Stromal cell of bone marrow (primary cell): Measurements from ENCODE around the gene KRTAP4-7.
"Not testable (repeated sequence)": the region's sequence is repeated elsewhere in the genome, so short reads cannot be mapped to it uniquely, and the experiment has no call there.

ENCODE experiments used
- DNase-seq: peaks from one replicate; pipeline ENCODE4 v3.0.0-alpha.2; 2012; ENCODE audit warnings: low read depth

KRTAP4-7 gene

GRCh38 chr17:41065016-41065689 is 18.8 kb upstream of the KRTAP4-7 start:
- DNase-seq: not testable (repeated sequence)

GRCh38 chr17:41065829-41066624 is 17.9 kb upstream of the KRTAP4-7 start, which contains the start of gene KRTAP2-4:
Gene KRTAP2-4 (minus strand): TSS chr17:41065879. CDS start chr17:41065845, 34 bp downstream.
- peak; percentile 46 for DNase-seq

GRCh38 chr17:41067281-41067680 is 16.7 kb upstream of the KRTAP4-7 start:
- no peak for DNase-seq

- DNase-seq: no peak
These were observed 14.9 kb upstream of the KRTAP4-7 start for GRCh38 chr17:41069031-41069430.

GRCh38 chr17:41071606-41072360 is 12.2 kb upstream of the KRTAP4-7 start:
- no peak for DNase-seq

- DNase-seq: no peak
These were observed 10.3 kb upstream of the KRTAP4-7 start for GRCh38 chr17:41073676-41074075.

GRCh38 chr17:41076788-41077187 is 7.2 kb upstream of the KRTAP4-7 start:
- no peak for DNase-seq

GRCh38 chr17:41082626-41083025 is 1.3 kb upstream of the KRTAP4-7 start:
- no peak for DNase-seq

GRCh38 chr17:41083427-41083826 is 523 bp upstream of the KRTAP4-7 start:
- DNase-seq: not testable (repeated sequence)

- not testable (repeated sequence) for DNase-seq
These were observed 4.9 kb downstream of the KRTAP4-7 start for GRCh38 chr17:41088760-41089352.

GRCh38 chr17:41096055-41096454 is 12.1 kb downstream of the KRTAP4-7 start:
- DNase-seq: no peak

GRCh38 chr17:41098042-41098441 is 14.1 kb downstream of the KRTAP4-7 start, which contains the start of gene KRTAP4-8:
Gene KRTAP4-8 (minus strand): TSS chr17:41098142. CDS start chr17:41098084, 58 bp downstream.
- DNase-seq: no peak

- DNase-seq: no peak
These were observed 14.5 kb downstream of the KRTAP4-7 start for GRCh38 chr17:41098481-41098880.

GRCh38 chr17:41099682-41100480 is 15.9 kb downstream of the KRTAP4-7 start:
- peak; percentile 18 for DNase-seq

- no peak for DNase-seq
These were observed 17.8 kb downstream of the KRTAP4-7 start, which contains the start of gene KRTAP4-16 for GRCh38 chr17:41101586-41102259. Gene KRTAP4-16 (minus strand): TSS chr17:41102209. CDS start chr17:41102209, 0 bp downstream.

- no peak for DNase-seq
These were observed 19.9 kb downstream of the KRTAP4-7 start for GRCh38 chr17:41103896-41104295.

GRCh38 chr17:41104386-41105038 is 20.6 kb downstream of the KRTAP4-7 start:
- peak; percentile 16 for DNase-seq

GRCh38 chr17:41105347-41105746 is 21.4 kb downstream of the KRTAP4-7 start, which contains the start of gene KRTAP4-9:
Gene KRTAP4-9 (plus strand): TSS chr17:41105389. CDS start chr17:41105389, 0 bp downstream.
- not testable (repeated sequence) for DNase-seq

- DNase-seq: no peak
These were observed 24.0 kb downstream of the KRTAP4-7 start for GRCh38 chr17:41107941-41108450.
